Testis (tissue), 2 donors: ENCODE measurements around the gene ZC3H15.
"Not testable (repeated sequence)": the region's sequence is repeated elsewhere in the genome, so short reads cannot be mapped to it uniquely, and the experiment has no call there.

Experiments used
- POLR2A ChIP-seq: fragments of 450-650 bp; IDR thresholded peaks from one replicate; pipeline ENCODE4 v1.6.1; 2017; ENCODE audit warnings: antibody characterized with exemption, mild to moderate bottlenecking, moderate library complexity
- TF ChIP-seq, protein P1 (sequence below), 3 experiments: fragments of 450-650 bp in 2 of 3; fragments of 200-600 bp in 1 of 3; sonication (generic) in 1 of 3; IDR thresholded peaks; one replicate each; pipeline ENCODE4 v1.5.1; 2016 to 2019; ENCODE audit warnings: antibody characterized with exemption in 3 of 3, mild to moderate bottlenecking in 2 of 3, moderate library complexity in 1 of 3

DNA sequence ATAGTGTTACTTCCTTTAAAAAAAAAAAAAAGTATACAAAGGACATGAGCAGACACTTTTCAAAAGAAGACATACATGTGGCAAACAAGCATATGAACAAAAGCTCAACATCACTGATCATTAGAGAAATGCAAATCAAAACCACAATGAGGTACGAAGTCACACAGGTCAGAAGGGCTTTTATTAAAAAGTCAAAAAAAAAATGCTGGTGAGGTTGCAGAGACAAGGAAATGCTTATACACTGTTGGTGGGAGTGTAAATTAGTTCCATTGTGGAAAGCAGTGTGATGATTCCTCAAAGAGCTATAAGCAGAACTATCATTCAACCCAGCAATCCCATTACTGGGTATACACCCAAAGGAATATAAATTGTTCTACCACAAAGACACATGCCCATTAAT is 11.8 kb upstream of the ZC3H15 start:
- TF ChIP-seq POLR2A = not testable (repeated sequence)
- TF ChIP-seq, protein P1, sequence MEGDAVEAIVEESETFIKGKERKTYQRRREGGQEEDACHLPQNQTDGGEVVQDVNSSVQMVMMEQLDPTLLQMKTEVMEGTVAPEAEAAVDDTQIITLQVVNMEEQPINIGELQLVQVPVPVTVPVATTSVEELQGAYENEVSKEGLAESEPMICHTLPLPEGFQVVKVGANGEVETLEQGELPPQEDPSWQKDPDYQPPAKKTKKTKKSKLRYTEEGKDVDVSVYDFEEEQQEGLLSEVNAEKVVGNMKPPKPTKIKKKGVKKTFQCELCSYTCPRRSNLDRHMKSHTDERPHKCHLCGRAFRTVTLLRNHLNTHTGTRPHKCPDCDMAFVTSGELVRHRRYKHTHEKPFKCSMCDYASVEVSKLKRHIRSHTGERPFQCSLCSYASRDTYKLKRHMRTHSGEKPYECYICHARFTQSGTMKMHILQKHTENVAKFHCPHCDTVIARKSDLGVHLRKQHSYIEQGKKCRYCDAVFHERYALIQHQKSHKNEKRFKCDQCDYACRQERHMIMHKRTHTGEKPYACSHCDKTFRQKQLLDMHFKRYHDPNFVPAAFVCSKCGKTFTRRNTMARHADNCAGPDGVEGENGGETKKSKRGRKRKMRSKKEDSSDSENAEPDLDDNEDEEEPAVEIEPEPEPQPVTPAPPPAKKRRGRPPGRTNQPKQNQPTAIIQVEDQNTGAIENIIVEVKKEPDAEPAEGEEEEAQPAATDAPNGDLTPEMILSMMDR (IDR thresholded peaks at IDR 0.05) = not testable (repeated sequence)
